ENCODE results near the gene TMPRSS5.
A peak's percentile ranks its signal among the peaks of the same experiment; 100 is the strongest.

TMPRSS5 gene

GRCh38 chr11:113667801-113668200, 38.3 kb downstream of the TMPRSS5 start:
- no peak for DNase-seq

- no peak for DNase-seq
Measured at GRCh38 chr11:113666584-113666983, 39.5 kb downstream of the TMPRSS5 start.

- no peak for DNase-seq
Measured at GRCh38 chr11:113664981-113665710, 41.0 kb downstream of the TMPRSS5 start.

GRCh38 chr11:113664069-113664980, 41.8 kb downstream of the TMPRSS5 start:
- DNase-seq: peak in 1 of 4 experiments; percentile 7

- no peak for DNase-seq
Measured at GRCh38 chr11:113663567-113663966, 42.5 kb downstream of the TMPRSS5 start.

- no peak for DNase-seq
Measured at GRCh38 chr11:113655771-113656170, 50.3 kb downstream of the TMPRSS5 start.

- DNase-seq: peak; percentile 29 to 66 (median 62)
Measured at GRCh38 chr11:113651023-113651422, 55.1 kb downstream of the TMPRSS5 start.

- no peak for DNase-seq
Measured at GRCh38 chr11:113649311-113649710, 56.8 kb downstream of the TMPRSS5 start.

- DNase-seq: no peak
Measured at GRCh38 chr11:113647856-113648255, 58.3 kb downstream of the TMPRSS5 start.

GRCh38 chr11:113647108-113647507, 59.0 kb downstream of the TMPRSS5 start:
- DNase-seq: peak in 3 of 4 experiments; percentile 16 to 30 (median 20)

- DNase-seq: no peak
Measured at GRCh38 chr11:113645593-113646349, 60.3 kb downstream of the TMPRSS5 start.

GRCh38 chr11:113644605-113645004, 61.5 kb downstream of the TMPRSS5 start:
- no peak for DNase-seq

- no peak for DNase-seq
Measured at GRCh38 chr11:113643701-113644100, 62.4 kb downstream of the TMPRSS5 start.

- no peak for DNase-seq
Measured at GRCh38 chr11:113643006-113643585, 63.0 kb downstream of the TMPRSS5 start.

GRCh38 chr11:113642090-113642489, 64.0 kb downstream of the TMPRSS5 start:
- DNase-seq: no peak

GRCh38 chr11:113638376-113638775, 67.7 kb downstream of the TMPRSS5 start:
- DNase-seq: no peak

- no peak for DNase-seq
Measured at GRCh38 chr11:113637636-113638035, 68.5 kb downstream of the TMPRSS5 start.
